Epithelial cell of prostate (primary cell): ENCODE results near the gene MAP4K3.
A peak's percentile ranks its signal among the peaks of the same experiment; 100 is the strongest.
"Not testable (repeated sequence)": the region's sequence is repeated elsewhere in the genome, so short reads cannot be mapped to it uniquely, and the experiment has no call there.

Experiments
- DNase-seq: peaks from one replicate; pipeline ENCODE4 v3.0.0-alpha.2; 2011; ENCODE audit warnings: low read depth, low spot score
- H3K27ac ChIP-seq: fragments of 450-650 bp; 2 replicates; pipeline ENCODE4 v1.5.1; 2017; ENCODE audit warnings: mild to moderate bottlenecking

The MAP4K3 gene

GRCh38 chr2:39260087-39260486, 177.0 kb downstream of the MAP4K3 start:
- H3K27ac ChIP-seq: no peak overlapping the region
- DNase-seq: no peak

- no peak for DNase-seq
- H3K27ac ChIP-seq: no peak overlapping the region
Measured at GRCh38 chr2:39256040-39256439, 181.0 kb downstream of the MAP4K3 start.

GRCh38 chr2:39252888-39253518, 184.1 kb downstream of the MAP4K3 start:
- no peak for DNase-seq
- no peak overlapping the region for H3K27ac ChIP-seq

DNA sequence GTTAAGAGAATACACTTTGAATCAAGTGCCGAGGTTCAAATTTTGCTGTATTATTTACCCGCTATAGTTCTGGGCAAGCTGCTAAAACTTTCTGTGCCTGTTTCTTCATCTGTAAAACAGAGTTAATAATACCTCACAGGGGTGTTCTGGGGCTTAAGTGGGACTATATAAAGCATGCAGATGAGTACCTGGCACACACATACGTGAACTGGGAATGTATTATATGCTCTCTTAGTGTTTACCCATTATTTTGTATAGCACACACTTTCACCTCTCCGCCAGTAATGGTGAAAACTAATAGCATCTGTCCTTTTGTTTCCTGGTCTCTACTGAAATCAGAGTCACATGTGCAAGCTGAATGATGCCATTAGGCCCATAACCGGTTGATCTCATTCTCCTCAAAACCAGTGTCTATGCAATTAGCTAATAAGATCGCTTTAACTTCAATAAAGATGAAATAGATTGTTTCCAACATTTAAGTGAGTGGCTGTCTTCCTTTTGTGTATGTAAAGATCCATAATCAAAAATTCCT, 189.5 kb downstream of the MAP4K3 start:
- no peak for DNase-seq
- H3K27ac ChIP-seq: no peak overlapping the region

- no peak overlapping the region for H3K27ac ChIP-seq
- DNase-seq: no peak
Measured at GRCh38 chr2:39246382-39246980, 190.6 kb downstream of the MAP4K3 start.

DNA sequence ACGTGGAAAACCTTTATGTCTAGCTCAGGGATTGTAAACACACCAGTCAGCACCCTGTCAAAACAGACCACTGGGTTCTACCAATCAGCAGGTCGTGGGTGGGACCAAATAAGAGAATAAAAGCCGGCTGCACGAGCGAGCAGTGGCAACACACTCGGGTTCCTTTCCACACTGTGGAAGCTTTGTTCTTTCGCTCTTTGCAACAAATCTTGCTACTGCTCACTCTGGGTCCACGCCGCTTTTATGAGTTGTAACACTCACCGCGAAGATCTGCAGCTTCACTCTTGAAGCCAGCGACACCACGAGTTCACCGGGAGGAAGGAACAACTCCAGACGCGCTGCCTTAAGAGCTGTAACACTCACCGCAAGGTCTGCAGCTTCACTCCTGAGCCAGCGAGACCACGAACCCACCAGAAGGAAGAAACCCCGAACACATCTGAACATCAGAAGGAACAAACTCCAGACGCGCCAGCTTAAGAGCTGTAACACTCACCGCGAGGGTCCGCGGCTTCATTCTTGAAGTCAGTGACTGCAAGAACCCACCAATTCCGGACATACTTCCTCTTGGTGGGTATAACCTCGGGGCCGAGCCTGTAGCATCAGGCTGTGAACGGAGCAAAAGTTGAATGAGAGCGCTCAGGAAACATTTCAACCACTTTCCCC, 192.0 kb downstream of the MAP4K3 start:
- DNase-seq, H3K27ac ChIP-seq: not testable (repeated sequence)

- DNase-seq, H3K27ac ChIP-seq: not testable (repeated sequence)
Measured at GRCh38 chr2:39244241-39244862, 192.7 kb downstream of the MAP4K3 start.

GRCh38 chr2:39243469-39244123, 193.5 kb downstream of the MAP4K3 start, which contains the start of gene CDKL4:
TSS of gene CDKL4 (minus strand) at chr2:39243970.
- no peak within 1 kb of the TSS for H3K27ac ChIP-seq
- DNase-seq: no peak

DNA sequence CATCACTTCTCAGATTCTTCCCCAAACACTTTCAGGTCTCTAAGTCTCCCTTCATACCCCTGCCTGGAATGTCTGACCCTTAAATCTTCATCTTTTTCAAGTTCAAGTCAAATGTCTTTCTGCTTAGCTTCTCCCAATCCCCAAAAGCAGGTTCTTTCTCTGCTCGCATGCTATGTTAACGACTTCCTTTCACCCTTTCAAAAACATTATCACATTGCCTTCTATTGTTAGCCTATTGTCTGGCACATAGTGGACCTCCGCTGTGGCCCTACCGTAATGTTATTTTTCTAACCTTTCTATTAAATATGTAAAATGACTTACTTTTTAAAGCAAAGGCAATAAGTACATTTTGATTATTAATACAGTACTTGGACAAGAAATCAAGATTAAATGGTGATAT, 195.5 kb downstream of the MAP4K3 start:
- no peak for DNase-seq
- H3K27ac ChIP-seq: no peak overlapping the region

DNA sequence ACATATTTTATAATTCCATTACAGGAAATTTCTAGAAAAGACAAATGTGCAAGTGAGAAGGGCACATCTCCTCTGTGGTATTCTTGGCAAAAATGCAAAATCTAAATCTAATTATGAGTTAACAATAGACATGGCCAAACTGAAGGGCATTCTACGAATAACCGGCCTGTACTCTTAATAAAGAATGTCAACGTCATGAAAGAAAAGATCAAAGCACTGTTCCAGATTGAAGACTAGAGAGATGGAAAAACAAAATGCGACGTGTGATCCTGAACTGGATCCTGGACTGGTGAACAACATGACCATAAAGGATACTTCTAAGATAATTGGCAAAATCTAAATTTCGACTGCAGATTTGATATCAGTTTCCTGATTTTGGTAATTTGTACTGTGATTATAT, 196.3 kb downstream of the MAP4K3 start:
- DNase-seq: no peak
- no peak overlapping the region for H3K27ac ChIP-seq

GRCh38 chr2:39234754-39235153, 202.3 kb downstream of the MAP4K3 start:
- H3K27ac ChIP-seq: no peak overlapping the region
- DNase-seq: peak; percentile 39

DNA sequence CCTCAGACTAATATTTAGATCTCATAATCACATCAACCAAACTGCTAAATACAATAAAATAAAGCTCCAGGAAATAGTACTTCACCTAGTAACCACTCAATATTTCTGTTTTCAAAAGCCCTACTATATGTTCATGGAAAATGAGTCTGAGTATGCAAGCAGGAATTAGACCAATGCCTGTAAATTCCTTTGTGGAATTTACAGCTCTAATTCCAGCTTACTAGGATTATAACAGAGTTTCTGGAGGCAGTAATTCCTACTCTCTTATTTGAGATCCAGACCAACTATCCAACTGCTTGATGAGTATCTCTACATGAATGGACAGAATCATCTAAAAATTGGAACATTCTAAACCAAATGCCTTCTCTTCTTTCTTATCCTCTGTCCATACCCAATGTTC, 204.9 kb downstream of the MAP4K3 start:
- H3K27ac ChIP-seq: no peak overlapping the region
- no peak for DNase-seq

- H3K27ac ChIP-seq: no peak overlapping the region
- no peak for DNase-seq
Measured at GRCh38 chr2:39228413-39229209, 208.5 kb downstream of the MAP4K3 start.

DNA sequence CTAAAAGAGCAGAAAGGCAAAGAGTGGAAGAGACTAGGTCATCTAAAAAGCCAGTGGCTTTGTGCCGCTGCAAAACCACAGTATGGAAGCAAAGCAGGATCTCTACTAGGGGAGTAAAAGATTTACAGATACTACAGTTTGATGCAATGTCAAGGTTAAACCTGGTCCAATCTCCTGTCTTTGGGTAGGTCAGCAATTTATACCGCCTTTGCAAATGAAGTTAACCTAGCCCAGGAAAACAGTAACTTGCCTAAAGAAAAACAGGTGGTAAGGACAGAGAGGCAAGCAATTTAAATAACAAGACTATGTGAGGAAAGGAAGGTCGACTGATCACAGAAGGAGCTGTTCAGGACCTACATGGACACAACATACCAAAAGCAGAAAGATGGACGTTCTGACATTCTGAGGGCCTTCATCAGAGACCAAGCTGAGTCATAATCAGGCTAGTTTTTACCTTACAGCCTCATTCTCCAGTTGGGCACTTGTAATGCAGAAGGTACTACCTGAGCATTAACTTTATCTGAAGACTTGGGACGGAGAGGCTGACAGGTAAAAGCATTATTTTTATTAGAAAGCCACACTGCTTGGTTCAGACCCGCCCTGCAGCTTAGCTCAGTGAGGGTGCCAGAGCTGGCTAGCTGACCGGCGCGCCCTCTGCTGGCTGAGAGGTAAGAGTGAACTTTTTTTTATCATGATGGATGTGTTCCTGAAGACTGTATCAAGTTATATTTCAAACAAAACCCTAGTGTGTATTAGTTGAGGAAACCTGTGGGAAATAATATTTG, 209.3 kb downstream of the MAP4K3 start:
- no peak overlapping the region for H3K27ac ChIP-seq
- DNase-seq: peak; percentile 8

- H3K27ac ChIP-seq: no peak overlapping the region
- no peak for DNase-seq
Measured at GRCh38 chr2:39225567-39225966, 211.5 kb downstream of the MAP4K3 start.

DNA sequence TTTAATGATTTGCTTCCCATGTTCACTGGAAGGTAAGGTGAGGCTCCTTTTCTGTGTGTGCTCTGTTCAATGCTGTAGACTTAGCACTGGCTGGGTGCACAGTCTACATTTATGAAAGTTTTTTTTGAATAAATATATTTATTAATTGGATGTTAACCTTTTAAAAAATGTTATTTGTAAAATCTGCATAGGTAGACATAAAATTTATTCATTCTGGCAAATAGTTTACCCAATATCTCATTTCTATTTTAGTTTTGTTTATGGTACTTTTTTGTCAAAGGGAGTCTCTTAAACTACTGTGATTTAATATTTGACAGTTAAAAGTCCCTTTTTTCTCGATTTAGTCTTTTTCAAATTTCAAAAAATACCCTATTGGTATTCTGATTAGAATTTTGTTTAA, 213.2 kb downstream of the MAP4K3 start:
- H3K27ac ChIP-seq: no peak overlapping the region
- no peak for DNase-seq

DNA sequence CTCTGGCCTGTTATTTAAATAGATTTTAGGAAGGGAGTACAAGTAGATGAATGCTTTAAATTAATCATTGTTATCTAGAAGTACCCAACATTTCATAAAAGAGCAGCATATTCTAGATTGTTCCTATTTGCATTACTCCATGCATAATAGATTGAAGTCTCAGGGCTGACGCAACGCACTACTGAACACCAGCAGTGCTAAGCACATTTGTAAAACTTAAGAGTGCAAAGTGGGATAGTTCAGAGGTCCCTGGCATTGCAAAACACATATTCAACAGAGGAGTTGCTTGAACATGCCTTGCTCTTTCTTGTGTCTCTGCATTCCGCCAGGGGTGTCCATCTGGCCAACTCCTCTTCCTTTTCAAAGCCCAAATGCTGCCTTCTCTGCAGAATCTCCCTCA, 215.6 kb downstream of the MAP4K3 start:
- H3K27ac ChIP-seq: no peak overlapping the region
- DNase-seq: no peak

GRCh38 chr2:39220136-39220535, 216.9 kb downstream of the MAP4K3 start:
- H3K27ac ChIP-seq: no peak overlapping the region
- no peak for DNase-seq

DNA sequence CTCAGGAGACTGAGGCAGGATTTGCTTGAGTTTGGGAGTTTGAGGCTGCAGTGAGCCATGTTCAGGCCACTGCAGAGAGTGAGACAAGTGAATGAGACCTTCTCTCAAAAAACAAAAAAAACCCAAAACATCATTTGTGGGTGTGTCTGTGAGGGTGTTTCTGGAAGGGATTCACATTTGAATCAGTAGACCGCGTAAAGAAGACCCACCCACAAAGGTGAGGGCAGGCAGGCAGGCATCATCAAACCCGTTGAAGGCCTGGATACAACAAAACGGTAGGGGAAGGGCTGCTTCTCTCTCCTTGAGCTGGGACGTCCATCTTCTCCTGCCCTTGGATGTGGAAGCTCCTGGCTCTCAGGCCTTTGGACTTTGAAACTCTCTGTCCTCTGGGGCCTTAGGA, 218.7 kb downstream of the MAP4K3 start:
- no peak for DNase-seq
- no peak overlapping the region for H3K27ac ChIP-seq
